HK-2 (cell line): ENCODE data around the gene SERPINA9.

Experiments used
- DNase-seq: peaks from one replicate; pipeline ENCODE4 v3.0.0-alpha.2; 2018; ENCODE audit not compliant: unreplicated experiment

SERPINA9 gene

GRCh38 chr14:94462763-94463572 lies 13.0 kb downstream of the SERPINA9 start:
- DNase-seq, result no peak

- no peak for DNase-seq
These were observed 13.8 kb downstream of the SERPINA9 start for GRCh38 chr14:94462219-94462551.

- no peak for DNase-seq
These were observed 14.3 kb downstream of the SERPINA9 start for GRCh38 chr14:94461526-94462218.

GRCh38 chr14:94460631-94461416 lies 15.2 kb downstream of the SERPINA9 start:
- no peak for DNase-seq

- DNase-seq, result no peak
These were observed 17.3 kb downstream of the SERPINA9 start for GRCh38 chr14:94458558-94459205.

GRCh38 chr14:94458096-94458495 lies 17.9 kb downstream of the SERPINA9 start:
- no peak for DNase-seq

- no peak for DNase-seq
These were observed 20.1 kb downstream of the SERPINA9 start for GRCh38 chr14:94455928-94456327.

- no peak for DNase-seq
These were observed 24.2 kb downstream of the SERPINA9 start for GRCh38 chr14:94451826-94452225.

- no peak for DNase-seq
These were observed 24.8 kb downstream of the SERPINA9 start for GRCh38 chr14:94451091-94451771.

- no peak for DNase-seq
These were observed 25.3 kb downstream of the SERPINA9 start for GRCh38 chr14:94450722-94451090.

GRCh38 chr14:94449930-94450329 lies 26.1 kb downstream of the SERPINA9 start:
- no peak for DNase-seq

GRCh38 chr14:94448071-94448808 lies 27.8 kb downstream of the SERPINA9 start:
- no peak for DNase-seq

GRCh38 chr14:94447206-94447605 lies 28.8 kb downstream of the SERPINA9 start:
- DNase-seq, result no peak

- no peak for DNase-seq
These were observed 29.9 kb downstream of the SERPINA9 start for GRCh38 chr14:94446126-94446525.

GRCh38 chr14:94445003-94445402 lies 31.0 kb downstream of the SERPINA9 start:
- no peak for DNase-seq

- no peak for DNase-seq
These were observed 34.3 kb downstream of the SERPINA9 start for GRCh38 chr14:94441531-94442205.

- DNase-seq, result no peak
These were observed 34.9 kb downstream of the SERPINA9 start for GRCh38 chr14:94441130-94441529.

- no peak for DNase-seq
These were observed 36.4 kb downstream of the SERPINA9 start for GRCh38 chr14:94439453-94440057.

GRCh38 chr14:94428610-94429009 lies 47.4 kb downstream of the SERPINA9 start:
- DNase-seq, result no peak
